Middle frontal gyrus (tissue), 1 donor: ENCODE data around the gene SFI1.
"Not testable (repeated sequence)": the region's sequence is repeated elsewhere in the genome, so short reads cannot be mapped to it uniquely, and the experiment has no call there.

Source experiments
- DNase-seq: peaks from one replicate; pipeline ENCODE4 v3.0.0-alpha.2; 2015; ENCODE audit warnings: low spot score; ENCODE audit errors: extremely low spot score

Gene SFI1

DNA sequence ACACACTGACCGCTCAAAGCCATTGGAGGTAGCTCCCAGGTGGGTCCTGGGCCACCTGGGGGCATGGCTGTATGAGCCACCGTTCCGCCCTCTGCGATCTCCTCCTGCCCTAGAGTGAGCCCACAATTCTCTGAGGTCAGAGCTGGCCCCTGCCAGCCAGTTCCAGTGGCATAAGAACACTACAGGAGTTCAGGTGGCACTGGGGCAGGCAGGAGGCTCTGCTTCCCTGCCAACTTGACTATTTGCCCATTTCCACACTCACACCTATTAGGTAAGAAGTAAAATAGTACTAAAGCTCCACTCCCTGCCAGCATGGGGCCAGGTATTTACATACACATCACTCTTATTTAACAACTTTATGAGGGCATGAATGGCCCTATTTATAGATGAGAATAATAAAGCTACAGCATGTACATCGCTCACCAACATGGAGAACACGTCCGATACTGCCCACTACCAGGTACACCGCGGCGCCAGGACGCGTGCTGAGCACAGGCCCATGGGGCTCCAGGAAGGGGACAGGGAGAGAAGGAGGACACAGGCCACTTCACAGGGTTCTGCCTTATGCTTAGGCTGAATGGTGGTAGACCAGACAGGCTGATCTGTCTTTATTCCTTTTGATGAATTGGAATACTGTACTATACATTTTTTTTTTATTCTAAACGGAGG lies 139.4 kb downstream of the SFI1 start:
- DNase-seq, result no peak

DNA sequence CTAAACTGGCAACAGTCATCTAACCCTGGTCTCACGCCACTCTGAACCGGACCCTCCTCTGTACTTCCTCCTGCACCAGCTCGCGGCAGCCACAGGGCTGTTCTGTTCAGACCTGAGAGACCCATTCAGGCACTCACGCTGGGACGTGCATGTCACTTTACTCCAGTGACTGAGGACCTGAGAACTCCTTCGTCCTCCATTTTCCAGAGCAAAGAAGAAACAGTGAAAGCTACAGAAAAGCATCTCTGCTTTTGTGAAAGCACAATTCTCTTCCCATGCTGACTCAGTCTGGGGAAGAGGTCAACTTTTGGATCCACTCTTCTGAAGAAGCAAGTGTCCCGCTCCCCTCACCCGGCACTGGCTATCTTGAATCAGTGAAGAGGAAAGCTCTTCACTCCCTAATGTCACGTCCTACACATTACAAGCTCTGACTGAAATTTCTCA lies 141.1 kb downstream of the SFI1 start:
- no peak for DNase-seq

DNA sequence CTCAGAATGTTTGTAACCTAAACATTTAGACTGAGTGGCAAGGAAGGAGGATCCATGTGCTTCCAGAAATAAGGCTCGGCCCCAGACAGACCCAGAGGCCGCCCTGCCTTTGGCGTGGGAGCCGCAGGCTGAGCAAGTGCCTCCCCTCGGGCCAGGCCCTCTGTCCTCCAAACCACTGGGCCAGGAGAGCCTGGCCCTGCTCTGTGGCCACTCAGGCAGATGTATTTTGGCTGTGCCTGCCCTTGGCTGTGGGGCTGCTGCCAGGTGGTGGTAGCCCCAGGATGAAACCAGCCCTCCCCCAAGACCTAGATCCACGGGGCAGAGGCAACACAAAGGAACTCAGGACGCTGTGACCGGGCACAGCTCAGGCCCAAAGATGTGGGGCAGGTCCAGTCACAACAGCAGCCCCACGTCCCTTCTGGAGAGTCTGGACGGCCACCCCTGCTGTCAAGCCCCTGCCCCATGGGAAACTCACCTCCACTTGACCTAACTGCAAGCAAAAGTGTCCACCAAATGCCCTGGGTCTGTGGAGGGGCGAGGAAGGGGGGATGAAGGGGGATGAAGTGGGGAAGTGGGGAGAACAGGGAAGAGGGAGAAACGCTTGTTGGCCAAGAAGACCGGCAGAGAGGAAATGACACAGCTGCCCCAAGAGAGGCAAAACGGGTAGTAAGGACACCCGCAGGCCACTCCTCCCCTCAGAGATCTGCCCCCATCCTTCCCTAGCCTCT lies 141.7 kb downstream of the SFI1 start:
- no peak for DNase-seq

- DNase-seq, result no peak
These were observed 143.2 kb downstream of the SFI1 start for GRCh38 chr22:31639436-31640039.

DNA sequence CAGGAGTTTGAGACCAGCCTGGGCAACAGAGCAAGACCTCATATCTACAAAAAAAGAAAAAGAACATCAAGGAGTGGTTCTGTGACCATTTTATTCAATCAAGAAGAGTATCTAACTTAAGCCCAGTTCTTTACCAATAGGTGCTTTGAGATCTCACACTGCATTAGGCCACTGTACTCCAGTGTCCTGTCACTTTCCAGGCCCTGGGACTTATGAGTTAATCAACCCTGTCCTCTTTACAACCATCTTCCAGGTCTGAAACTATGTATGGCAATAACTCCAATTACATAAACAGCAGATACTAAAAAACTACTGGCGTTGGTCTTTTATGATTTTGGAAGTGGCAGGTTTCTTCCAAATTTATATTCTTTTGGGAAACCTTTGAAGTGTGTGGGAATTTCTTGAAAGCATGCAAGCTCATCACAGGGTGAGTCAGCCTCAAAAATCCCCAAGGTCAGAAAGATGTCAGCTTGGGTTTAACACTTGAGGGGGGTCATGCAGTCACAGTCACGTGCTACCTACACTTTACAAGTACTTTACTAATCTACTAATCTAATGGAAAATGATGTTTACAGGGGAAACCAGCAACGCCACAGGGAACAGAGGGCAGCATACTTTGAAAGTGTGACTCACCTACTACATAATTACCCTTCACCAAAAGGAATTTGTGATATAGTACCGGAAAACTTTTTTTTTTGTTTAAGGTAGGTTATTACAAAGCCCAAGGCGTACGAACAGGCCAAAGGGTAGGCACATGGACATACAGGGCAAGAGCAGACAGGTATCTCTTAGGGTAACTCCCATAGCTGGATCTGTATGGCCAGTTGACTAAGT lies 150.1 kb downstream of the SFI1 start:
- no peak for DNase-seq

- no peak for DNase-seq
These were observed 150.7 kb downstream of the SFI1 start for GRCh38 chr22:31647066-31647465.

GRCh38 chr22:31647523-31648320 lies 151.4 kb downstream of the SFI1 start:
- no peak for DNase-seq

DNA sequence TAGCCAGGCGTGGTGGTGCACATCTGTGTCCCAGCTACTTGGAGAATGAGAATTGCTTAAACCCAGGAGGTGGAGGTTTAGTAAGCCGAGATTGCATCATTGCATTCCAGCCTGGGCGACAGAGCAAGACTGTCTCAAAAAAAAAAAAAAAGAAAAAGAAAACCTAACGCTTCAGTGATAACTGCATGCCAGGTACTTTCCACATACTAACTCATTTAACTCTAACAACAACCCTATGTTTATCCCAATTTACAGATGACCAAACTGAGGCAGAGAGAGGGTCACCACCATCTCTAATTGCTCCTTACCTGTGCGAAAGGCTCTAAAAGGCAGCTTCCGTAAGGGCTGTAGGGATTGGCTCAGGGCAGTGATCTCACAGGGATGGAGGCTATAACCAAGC lies 154.1 kb downstream of the SFI1 start:
- no peak for DNase-seq

DNA sequence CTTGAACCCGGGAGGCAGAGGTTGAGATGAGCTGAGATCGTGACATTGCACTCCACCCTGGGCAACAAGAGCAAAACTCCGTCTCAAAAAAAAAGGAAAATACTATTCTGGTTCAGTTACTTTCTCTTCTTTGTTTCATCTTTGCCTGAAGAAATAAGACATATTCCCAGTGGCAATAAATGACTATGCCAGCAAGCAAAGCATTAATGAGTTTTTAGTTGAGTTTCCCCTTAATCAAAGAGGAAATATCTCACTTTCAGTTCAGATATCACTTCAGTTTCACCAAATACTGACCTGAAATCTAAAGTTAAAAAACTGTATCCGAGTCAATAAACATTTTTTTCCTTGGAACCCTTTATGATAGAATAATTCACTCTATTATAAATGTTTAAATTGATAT lies 155.3 kb downstream of the SFI1 start:
- no peak for DNase-seq

GRCh38 chr22:31652088-31652487 lies 155.8 kb downstream of the SFI1 start:
- DNase-seq, result no peak

GRCh38 chr22:31652911-31653684 lies 156.8 kb downstream of the SFI1 start:
- DNase-seq, result no peak

- DNase-seq, result no peak
These were observed 157.6 kb downstream of the SFI1 start for GRCh38 chr22:31653944-31654343.

- no peak for DNase-seq
These were observed 158.1 kb downstream of the SFI1 start for GRCh38 chr22:31654408-31654807.

GRCh38 chr22:31659246-31659645 lies 162.9 kb downstream of the SFI1 start:
- DNase-seq, result no peak

DNA sequence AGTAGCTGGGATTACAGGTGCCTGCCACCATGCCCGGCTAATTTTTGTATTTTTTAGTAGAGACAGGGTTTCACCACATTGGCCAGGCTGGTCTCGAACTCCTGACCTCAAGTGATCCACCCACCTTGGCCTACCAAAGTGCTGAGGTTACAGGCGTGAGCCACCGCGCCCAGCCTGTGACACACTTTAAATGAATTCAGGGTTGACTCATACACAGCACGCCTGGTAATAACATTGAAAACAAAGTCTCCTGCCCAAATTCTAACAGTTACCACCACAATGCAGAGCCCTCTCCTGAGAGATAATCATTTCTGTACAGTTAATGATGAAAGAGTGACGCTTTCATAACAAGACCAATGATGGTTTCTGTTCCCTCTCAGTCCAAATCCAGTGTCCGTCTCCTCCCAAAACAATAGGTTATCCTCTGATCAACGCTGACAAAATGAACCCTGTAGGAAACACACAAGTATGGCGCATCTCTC lies 164.6 kb downstream of the SFI1 start:
- DNase-seq, result not testable (repeated sequence)

DNA sequence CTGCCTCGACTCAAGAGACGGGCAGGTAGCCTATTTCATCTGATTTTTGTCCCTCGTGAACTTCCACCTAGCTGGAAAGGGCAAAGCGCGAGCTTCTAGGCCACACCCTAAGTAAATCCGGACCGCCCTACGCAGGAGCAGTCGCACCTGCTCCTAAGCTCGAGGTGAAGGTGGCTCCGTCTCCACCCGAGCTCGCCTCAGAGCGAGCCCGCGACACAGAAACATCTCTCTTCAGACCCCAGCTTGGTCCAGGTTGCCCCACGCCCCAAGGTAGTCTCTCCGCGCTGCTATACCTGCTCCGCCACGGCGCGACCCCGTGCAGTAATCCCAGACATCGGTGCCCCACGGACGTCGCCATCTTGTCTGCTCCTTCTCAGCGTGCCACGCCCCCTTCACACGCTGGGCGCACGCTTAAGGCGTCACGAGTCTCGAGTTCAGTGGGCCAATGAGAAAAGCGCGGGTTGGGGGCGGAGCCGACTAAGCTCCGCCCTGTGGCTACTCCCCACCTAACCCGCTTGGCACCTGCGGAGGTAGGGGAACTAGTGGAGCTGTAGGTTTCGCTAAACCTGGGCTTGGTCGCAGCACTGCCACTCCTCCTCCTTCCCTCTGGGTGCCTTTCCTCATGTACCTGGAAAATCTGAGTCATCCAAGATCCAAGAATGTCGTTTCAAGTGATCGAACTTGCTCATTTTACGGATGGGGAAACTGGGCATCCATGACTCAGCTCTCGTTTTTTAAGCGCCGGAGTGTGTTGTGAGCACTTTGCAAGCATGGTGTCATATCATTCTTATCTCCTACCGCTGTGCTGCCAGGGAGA lies 165.7 kb downstream of the SFI1 start, which contains the start of gene PISD:
TSS of gene PISD (minus strand) at position 365 of the 817 bp plus-strand sequence. CDS start at position 358, 7 bp downstream.
- peak; percentile 90 for DNase-seq

- DNase-seq, result no peak
These were observed 166.3 kb downstream of the SFI1 start for GRCh38 chr22:31662668-31663037.
